Cortex of kidney (tissue), 1 donor: ENCODE measurements around the gene VPS37D.
"Not testable (repeated sequence)": the region's sequence is repeated elsewhere in the genome, so short reads cannot be mapped to it uniquely, and the experiment has no call there.

ENCODE experiments used
- DNase-seq: peaks from one replicate; lab custom pipeline; 2025; lab: John Stamatoyannopoulos, UW

The VPS37D gene

GRCh38 chr7:73706126-73707044 is 38.8 kb downstream of the VPS37D start:
- no peak for DNase-seq

GRCh38 chr7:73707045-73707631 is 39.5 kb downstream of the VPS37D start:
- no peak for DNase-seq

GRCh38 chr7:73708961-73709549 is 41.4 kb downstream of the VPS37D start:
- DNase-seq, result no peak

GRCh38 chr7:73712773-73713172 is 45.1 kb downstream of the VPS37D start:
- no peak for DNase-seq

GRCh38 chr7:73713319-73713718 is 45.7 kb downstream of the VPS37D start:
- DNase-seq, result not testable (repeated sequence)

- DNase-seq, result no peak
These were observed 48.2 kb downstream of the VPS37D start for GRCh38 chr7:73715648-73716317.

GRCh38 chr7:73716318-73716890 is 48.8 kb downstream of the VPS37D start:
- DNase-seq, result no peak

GRCh38 chr7:73717025-73717807 is 49.6 kb downstream of the VPS37D start:
- DNase-seq, result no peak

- DNase-seq, result no peak
These were observed 50.4 kb downstream of the VPS37D start for GRCh38 chr7:73717991-73718405.

GRCh38 chr7:73718438-73718881 is 50.8 kb downstream of the VPS37D start:
- DNase-seq, result no peak

- DNase-seq, result no peak
These were observed 51.5 kb downstream of the VPS37D start, which contains the start of gene STX1A for GRCh38 chr7:73718905-73719805. TSS of gene STX1A (minus strand) at chr7:73719669. CDS start at chr7:73719631, 38 bp downstream.

GRCh38 chr7:73719806-73720169 is 52.2 kb downstream of the VPS37D start:
- DNase-seq, result no peak

- not testable (repeated sequence) for DNase-seq
These were observed 52.8 kb downstream of the VPS37D start for GRCh38 chr7:73720443-73720842.

GRCh38 chr7:73721377-73721817 is 53.8 kb downstream of the VPS37D start:
- DNase-seq, result no peak
